ENCODE data around the gene TDRD12. TPM values are rescaled to one million over a fixed set of nuclear protein-coding genes. Genes with fewer than 3 reads are reported as not detected.

The TDRD12 gene
- total RNA-seq, 2 donors from 2014 or later: 0.52 TPM; not detected in 1

DNA sequence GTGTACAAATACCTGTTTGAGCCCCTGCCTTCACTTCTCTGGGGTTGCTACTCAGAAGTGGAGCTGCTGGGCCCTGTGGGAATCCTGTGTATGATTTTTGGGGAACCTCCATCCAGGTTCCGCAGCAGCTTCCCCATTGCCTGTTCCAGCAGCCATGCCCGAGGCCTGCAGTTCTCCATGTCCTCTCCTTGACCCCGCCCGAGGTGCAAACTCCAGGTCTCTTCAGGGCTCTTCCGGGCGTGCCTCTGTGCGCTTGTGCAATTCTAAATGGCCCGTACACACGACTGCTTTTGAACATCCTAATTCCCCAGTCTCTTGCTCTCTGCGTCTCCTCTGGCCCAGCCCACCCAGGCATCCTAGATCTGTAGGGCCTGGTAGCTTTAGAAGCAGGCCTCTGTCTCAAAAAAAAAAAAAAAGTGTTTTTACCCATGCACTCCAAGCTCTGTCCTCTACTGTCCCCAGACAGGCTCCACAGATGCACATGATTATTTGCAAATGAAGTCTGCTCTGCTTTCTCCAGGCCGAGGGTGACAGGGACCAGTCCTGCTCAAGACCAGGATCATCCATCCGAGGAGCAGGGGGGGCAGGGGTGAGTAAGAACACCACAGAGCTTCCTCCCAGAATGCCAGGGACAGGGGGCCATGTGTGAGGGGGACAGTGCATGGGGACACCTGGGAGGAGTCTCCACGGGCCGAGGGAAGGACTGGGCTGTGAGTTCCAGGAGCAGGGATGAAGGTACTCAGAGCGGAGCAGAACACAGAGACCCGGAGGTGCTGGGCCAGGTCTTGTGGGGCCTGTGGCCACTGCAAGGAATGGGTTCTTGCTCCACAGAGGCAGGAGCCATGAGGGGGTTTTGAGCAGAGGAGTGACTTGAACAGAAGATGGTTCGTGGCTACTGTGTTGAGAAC lies 98.3 kb downstream of the TDRD12 start:
- ATAC-seq (no peak), DNase-seq (no peak)
- Histone ChIP-seq H3K27ac (no peak overlapping the region), H3K27me3 (no peaks in the 10 kb centered on the region), H3K36me3 (replicated peaks in 1 of 2; ENCODE audit: insufficient read depth in 1 of 2, low read depth in 2 of 2) (no peaks in the 10 kb centered on the region), H3K4me3 (no peak overlapping the region), H3K4me1 (no peaks in the 10 kb centered on the region), H3K9me3 (no peaks in the 10 kb centered on the region)
- intact Hi-C loops (cut with DNase I): no loop called here
- TF ChIP-seq POLR2A (IDR thresholded peaks at IDR 0.05) (no peak), CTCF (IDR thresholded peaks at IDR 0.05) (no peak)
- WGBS, 2 donors: 78 to 79% methylated on average over 17 of the region's 17 CpGs

GRCh38 chr19:32818536-32818935 lies 99.0 kb downstream of the TDRD12 start:
- TF ChIP-seq POLR2A (IDR thresholded peaks at IDR 0.05) (no peak), CTCF (IDR thresholded peaks at IDR 0.05) (no peak)
- intact Hi-C loops (cut with DNase I): no loop called here
- Histone ChIP-seq H3K4me3 (no peak overlapping the region), H3K9me3 (no peaks in the 10 kb centered on the region), H3K4me1 (no peaks in the 10 kb centered on the region), H3K36me3 (replicated peaks in 1 of 2; ENCODE audit: insufficient read depth in 1 of 2, low read depth in 2 of 2) (no peaks in the 10 kb centered on the region), H3K27ac (no peak overlapping the region), H3K27me3 (no peaks in the 10 kb centered on the region)
- 79 to 84% methylated on average over 8 of the region's 8 CpGs for WGBS, 2 donors
- DNase-seq: no peak
- no peak for ATAC-seq

DNA sequence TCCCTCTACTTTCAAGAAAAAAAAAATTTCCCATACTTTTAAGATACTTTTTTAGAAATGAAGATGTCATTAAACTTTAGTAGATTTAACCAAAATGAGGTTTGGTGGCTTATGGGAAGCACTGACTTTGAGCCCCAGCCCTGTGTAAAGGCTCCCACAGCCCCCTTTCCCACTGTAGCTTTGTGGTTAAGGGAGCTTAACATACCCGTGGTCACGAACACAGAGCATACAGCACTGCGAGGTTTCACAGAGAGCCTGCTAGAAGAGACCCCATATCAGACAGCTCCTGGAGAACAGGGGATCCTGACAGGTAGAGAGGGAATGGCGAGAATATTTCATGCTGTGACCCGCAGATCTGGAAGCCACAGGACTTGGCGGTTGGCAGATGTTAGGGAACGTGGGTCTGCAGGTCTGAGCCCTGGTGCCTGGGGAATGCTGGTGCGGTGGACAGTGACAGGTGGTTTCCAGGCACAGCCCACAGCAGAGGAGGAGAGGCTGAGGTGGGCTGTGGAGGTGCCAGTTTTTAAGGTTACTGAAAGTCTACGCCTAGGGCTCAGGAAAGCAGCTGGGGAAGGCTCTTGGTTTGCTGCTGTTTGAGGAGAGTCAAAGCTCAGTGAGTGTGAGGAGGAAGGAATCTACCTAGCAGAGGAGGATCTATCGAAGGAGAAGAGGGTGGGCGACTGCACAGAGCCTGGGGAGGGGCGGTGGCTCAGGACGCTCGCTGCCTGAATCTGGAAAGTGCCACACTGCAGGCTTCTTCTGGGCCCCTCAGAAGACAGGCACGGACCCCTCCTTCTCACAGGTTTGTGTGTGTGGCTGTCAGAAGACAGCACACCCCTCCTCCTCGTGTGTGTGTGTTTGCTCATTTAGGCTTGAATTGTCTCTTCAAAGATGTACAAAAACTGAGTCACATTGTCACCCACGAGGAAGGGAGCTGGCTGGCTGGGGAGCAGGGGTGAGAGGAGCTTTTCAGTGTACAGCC lies 100.1 kb downstream of the TDRD12 start:
- H3K36me3 ChIP-seq (replicated peaks in 1 of 2; ENCODE audit: insufficient read depth in 1 of 2, low read depth in 2 of 2): no peaks in the 10 kb centered on the region
- no peak overlapping the region for H3K27ac ChIP-seq
- TF ChIP-seq POLR2A (IDR thresholded peaks at IDR 0.05): no peak
- TF ChIP-seq CTCF (IDR thresholded peaks at IDR 0.05): no peak
- no peak for DNase-seq
- H3K27me3 ChIP-seq: no peaks in the 10 kb centered on the region
- intact Hi-C loops (cut with DNase I): no loop called here
- ATAC-seq: no peak
- no peaks in the 10 kb centered on the region for H3K4me1 ChIP-seq
- H3K4me3 ChIP-seq: no peak overlapping the region
- H3K9me3 ChIP-seq: no peaks in the 10 kb centered on the region
- 55 to 75% methylated on average over 17 of the region's 17 CpGs for WGBS, 2 donors

DNA sequence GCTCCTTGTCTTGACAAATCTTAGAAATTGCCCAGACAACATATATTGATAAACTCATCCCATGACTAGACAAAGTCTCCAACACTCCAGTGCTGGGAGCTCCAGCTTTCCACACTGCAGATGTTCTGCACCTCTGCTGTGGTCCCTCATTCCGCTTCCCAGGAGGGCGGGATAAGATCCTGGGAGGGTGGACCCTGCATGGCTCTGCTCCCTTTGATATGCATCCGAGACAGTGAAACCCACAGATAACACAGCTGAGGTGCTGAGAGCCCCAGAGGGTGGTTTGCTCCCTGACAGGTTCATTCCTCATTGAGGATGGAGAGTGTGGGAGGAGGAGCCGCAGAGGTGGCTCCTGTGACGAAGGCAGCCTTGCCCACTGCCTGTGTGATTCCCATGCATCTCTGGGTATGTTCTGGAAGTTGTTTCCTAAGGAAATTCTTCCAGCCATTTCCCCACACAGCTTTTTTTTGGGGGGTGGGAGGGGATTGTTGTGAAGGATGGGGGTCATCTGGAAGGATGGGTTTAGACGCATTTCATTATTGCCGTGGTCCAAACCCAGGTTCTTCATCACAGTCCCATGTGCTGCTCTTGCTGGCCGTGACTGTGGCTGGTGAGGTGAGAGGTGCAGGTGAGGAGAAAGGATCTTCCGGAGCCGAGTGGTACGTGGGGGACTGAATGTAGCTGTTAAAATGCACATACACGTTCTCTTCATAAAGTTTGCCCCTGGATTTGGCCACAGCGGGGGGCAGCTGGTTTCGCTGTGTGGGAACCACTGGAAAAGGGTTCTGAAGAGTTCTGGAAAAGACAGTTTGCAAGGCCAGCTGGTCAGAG lies 103.6 kb downstream of the TDRD12 start:
- H3K4me1 ChIP-seq: no peaks in the 10 kb centered on the region
- H3K4me3 ChIP-seq: no peak overlapping the region
- DNase-seq (no peak), ATAC-seq (no peak)
- no peak overlapping the region for H3K27ac ChIP-seq
- 72 to 78% methylated on average over 14 of the region's 14 CpGs for WGBS, 2 donors
- H3K36me3 ChIP-seq (replicated peaks in 1 of 2; ENCODE audit: insufficient read depth in 1 of 2, low read depth in 2 of 2): no peaks in the 10 kb centered on the region
- TF ChIP-seq CTCF (IDR thresholded peaks at IDR 0.05): no peak
- TF ChIP-seq POLR2A (IDR thresholded peaks at IDR 0.05): no peak
- no peaks in the 10 kb centered on the region for H3K9me3 ChIP-seq
- H3K27me3 ChIP-seq: no peaks in the 10 kb centered on the region
- intact Hi-C loops (cut with DNase I): no loop called here

Measured in body of pancreas (tissue), 4 donors.